Activated CD4-positive, alpha-beta T cell treated with anti-CD3 and anti-CD28 coated beads, Interleukin-2, amount 50 U/mL, for 24 hours (primary cell): ENCODE data around the gene TDP1.

Experiments
- DNase-seq, 2 donors: peaks; one replicate each; pipeline ENCODE4 v3.0.0-alpha.2; 2020; ENCODE audit warnings: low read depth in 1 of 2, low spot score in 1 of 2

TDP1 gene

GRCh38 chr14:89941830-89942377 lies 13.8 kb upstream of the TDP1 start:
- no peak for DNase-seq

- DNase-seq, result no peak
These were observed 8.4 kb upstream of the TDP1 start for GRCh38 chr14:89947344-89947743.

- no peak for DNase-seq
These were observed 3.2 kb upstream of the TDP1 start for GRCh38 chr14:89952576-89952975.

GRCh38 chr14:89953602-89954001 lies 2.1 kb upstream of the TDP1 start:
- DNase-seq, result no peak

GRCh38 chr14:89954070-89955021 lies 1.4 kb upstream of the TDP1 start, which contains the start of gene EFCAB11:
Gene EFCAB11, minus strand, starts transcription at chr14:89954730. Its CDS starts 70 bp downstream, at chr14:89954660.
- DNase-seq, result peak; percentile 76 to 94

GRCh38 chr14:89955022-89955744 lies 544 bp upstream of the TDP1 start:
- DNase-seq, result no peak

- no peak for DNase-seq
These were observed 908 bp downstream of the TDP1 start for GRCh38 chr14:89956661-89957009.

- DNase-seq, result no peak
These were observed 1.6 kb downstream of the TDP1 start for GRCh38 chr14:89957376-89957775.

GRCh38 chr14:89957791-89958190 lies 2.1 kb downstream of the TDP1 start:
- no peak for DNase-seq

- DNase-seq, result no peak
These were observed 3.2 kb downstream of the TDP1 start for GRCh38 chr14:89958966-89959365.

- peak in 1 of 2 donors; percentile 24 for DNase-seq
These were observed 4.2 kb downstream of the TDP1 start for GRCh38 chr14:89959853-89960445.

GRCh38 chr14:89960914-89961313 lies 5.2 kb downstream of the TDP1 start:
- no peak for DNase-seq

GRCh38 chr14:89963288-89963978 lies 7.7 kb downstream of the TDP1 start:
- DNase-seq, result no peak

GRCh38 chr14:89965839-89966238 lies 10.1 kb downstream of the TDP1 start:
- no peak for DNase-seq

GRCh38 chr14:89973234-89973823 lies 17.6 kb downstream of the TDP1 start:
- peak in 1 of 2 donors; percentile 22 for DNase-seq

GRCh38 chr14:89977668-89978067 lies 21.9 kb downstream of the TDP1 start:
- no peak for DNase-seq

GRCh38 chr14:89978656-89979055 lies 22.9 kb downstream of the TDP1 start:
- no peak for DNase-seq

GRCh38 chr14:89983375-89983774 lies 27.6 kb downstream of the TDP1 start:
- DNase-seq, result no peak

GRCh38 chr14:89986462-89987160 lies 30.9 kb downstream of the TDP1 start:
- DNase-seq, result no peak

GRCh38 chr14:89987161-89987475 lies 31.4 kb downstream of the TDP1 start:
- no peak for DNase-seq
